ENCODE results near the gene POU2AF1.

GRCh38 chr11:111355101-111355500 lies 24.0 kb downstream of the POU2AF1 start:
- TF ChIP-seq CTCF (conservative IDR thresholded peaks at IDR 0.05; ENCODE audit: low read length) (no peak), EZH2phosphoT487 (IDR thresholded peaks at IDR 0.05; ENCODE audit: borderline replicate concordance) (no peak)
